ENCODE data around the gene C14orf180.

The C14orf180 gene

DNA sequence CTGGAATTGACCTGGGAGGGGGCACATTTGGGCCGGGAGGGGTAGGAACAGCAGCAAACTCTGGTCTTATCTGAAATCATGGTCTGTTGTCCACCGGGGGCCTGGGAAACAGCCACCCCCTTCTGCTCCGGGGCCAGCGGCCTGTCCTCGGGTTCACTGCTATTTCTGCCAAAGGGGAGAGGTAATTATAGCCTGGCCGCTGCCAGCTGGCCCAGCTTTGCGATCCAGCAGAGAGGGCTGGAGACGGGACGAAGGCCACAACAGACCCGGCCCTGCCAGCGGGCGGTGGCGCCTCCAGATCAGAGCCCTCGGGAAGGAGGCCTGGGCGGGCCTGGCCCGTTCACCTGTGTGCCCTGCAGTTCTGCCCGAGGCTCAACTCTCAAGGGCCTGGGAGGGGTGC lies at the start of gene C14orf180:
Gene C14orf180 (plus strand): TSS at position 258 of the 400 bp plus-strand sequence. CDS start 6,667 bp downstream, outside the sequence.
- Mint-ChIP-seq H3K27ac (no peak within 1 kb of the TSS), H3K36me3 (ENCODE audit: low read depth) (no peaks in the 10 kb centered on the region), H3K9me3 (no peaks in the 10 kb centered on the region), H3K27me3 (ENCODE audit: low read depth, poor library complexity) (peaks cover 4% of the 10 kb centered on the region), H3K4me3 (no peak within 1 kb of the TSS), H3K4me1 (peaks cover 83% of the 10 kb centered on the region)
- TF ChIP-seq CTCF (IDR thresholded peaks at IDR 0.05): no peak
- no peak for DNase-seq

GRCh38 chr14:104530646-104531045 lies 48.9 kb upstream of the C14orf180 start:
- H3K4me3 Mint-ChIP-seq: no peak overlapping the region

DNA sequence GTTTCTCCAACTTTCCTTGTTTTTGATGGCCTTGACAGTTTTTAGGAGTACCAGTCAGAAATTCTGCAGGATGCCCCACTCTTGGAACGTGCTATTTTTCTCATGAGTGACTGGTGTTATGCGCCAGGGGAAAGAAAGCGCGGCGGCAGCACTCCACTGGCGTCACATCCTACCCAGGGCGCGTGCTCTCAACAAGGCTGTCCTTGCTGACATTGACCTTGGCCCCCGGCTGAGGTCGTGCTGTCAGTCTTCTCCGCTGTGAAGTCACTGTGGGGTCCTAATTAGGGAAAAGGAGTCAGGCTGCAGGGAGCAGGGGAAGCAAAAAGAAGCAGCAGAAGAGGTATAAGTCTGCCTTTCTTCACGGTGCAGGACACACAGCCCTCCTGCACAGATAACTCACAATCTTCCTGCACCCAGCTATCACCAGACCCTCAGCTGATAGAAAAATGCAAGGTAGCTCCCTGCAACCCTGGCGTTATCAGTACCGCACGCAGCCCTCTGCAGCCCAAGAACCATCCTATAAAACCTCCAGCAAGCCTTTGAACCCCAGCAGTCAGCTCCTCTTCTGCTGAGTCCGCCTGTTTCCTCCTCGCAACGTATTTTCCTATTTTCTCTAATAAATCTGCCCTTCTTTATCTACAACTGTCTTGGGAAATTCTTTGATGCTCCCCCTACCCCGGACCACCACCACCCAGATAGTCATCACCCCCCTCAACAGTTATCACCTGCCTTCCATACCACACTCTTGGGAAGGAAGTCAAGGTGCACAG lies 48.0 kb upstream of the C14orf180 start:
- Mint-ChIP-seq H3K9me3 (peaks cover 26% of the 10 kb centered on the region), H3K4me3 (no peak overlapping the region), H3K4me1 (no peaks in the 10 kb centered on the region), H3K27me3 (ENCODE audit: low read depth, poor library complexity) (peaks cover 49% of the 10 kb centered on the region), H3K27ac (no peak overlapping the region), H3K36me3 (ENCODE audit: low read depth) (peaks cover 5% of the 10 kb centered on the region)
- DNase-seq: no peak
- no peak for TF ChIP-seq CTCF (IDR thresholded peaks at IDR 0.05)

More at GRCh38 chr14:104530646-104531045, 48.9 kb upstream of the C14orf180 start:
- no peak for DNase-seq
- Mint-ChIP-seq H3K27me3 (ENCODE audit: low read depth, poor library complexity) (peaks cover 49% of the 10 kb centered on the region), H3K4me1 (no peaks in the 10 kb centered on the region), H3K36me3 (ENCODE audit: low read depth) (peaks cover 5% of the 10 kb centered on the region), H3K27ac (no peak overlapping the region), H3K9me3 (peaks cover 33% of the 10 kb centered on the region)
- no peak for TF ChIP-seq CTCF (IDR thresholded peaks at IDR 0.05)

DNA sequence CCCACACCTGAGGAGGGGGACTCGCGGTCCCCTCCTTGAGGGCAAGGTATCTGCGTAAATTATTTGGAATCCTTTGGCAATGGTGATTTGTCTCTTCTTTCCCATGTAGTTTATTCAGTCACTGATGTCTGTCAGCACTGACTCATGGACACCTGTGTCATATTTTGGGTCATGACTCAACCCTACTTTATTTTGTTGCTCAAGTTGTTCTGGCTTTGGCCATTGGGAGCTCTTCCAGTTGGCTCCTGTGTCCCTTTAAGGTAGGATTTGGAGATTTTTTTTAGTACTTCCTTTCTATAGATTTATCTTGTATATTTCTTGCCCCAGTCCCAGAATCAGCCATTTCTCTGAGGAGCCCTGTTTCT lies 47.4 kb upstream of the C14orf180 start:
- TF ChIP-seq CTCF (IDR thresholded peaks at IDR 0.05): no peak
- peaks cover 5% of the 10 kb centered on the region for H3K36me3 Mint-ChIP-seq (ENCODE audit: low read depth)
- no peak for DNase-seq
- H3K4me1 Mint-ChIP-seq: no peaks in the 10 kb centered on the region
- no peak overlapping the region for H3K4me3 Mint-ChIP-seq
- H3K9me3 Mint-ChIP-seq: peaks cover 20% of the 10 kb centered on the region
- no peak overlapping the region for H3K27ac Mint-ChIP-seq
- peaks cover 51% of the 10 kb centered on the region for H3K27me3 Mint-ChIP-seq (ENCODE audit: low read depth, poor library complexity)

GRCh38 chr14:104534036-104534435 lies 45.5 kb upstream of the C14orf180 start:
- H3K27me3 Mint-ChIP-seq (ENCODE audit: low read depth, poor library complexity): peaks cover 55% of the 10 kb centered on the region
- H3K4me1 Mint-ChIP-seq: no peaks in the 10 kb centered on the region

More at GRCh38 chr14:104534036-104534435, 45.5 kb upstream of the C14orf180 start:
- Mint-ChIP-seq H3K9me3 (peaks cover 6% of the 10 kb centered on the region), H3K4me3 (no peak overlapping the region), H3K27ac (no peak overlapping the region), H3K36me3 (ENCODE audit: low read depth) (no peaks in the 10 kb centered on the region)
- no peak for TF ChIP-seq CTCF (IDR thresholded peaks at IDR 0.05)
- DNase-seq: no peak

Data from nephron progenitor cell (in vitro differentiated cells).